ENCODE data around the gene SPOCD1.

Gene SPOCD1

GRCh38 chr1:31843506-31843905, 27.7 kb upstream of the SPOCD1 start:
- no peaks in the 10 kb centered on the region for H4K20me1 ChIP-seq (ENCODE audit: insufficient read depth, low read length, poor library complexity, severe bottlenecking)
- H3K9me2 ChIP-seq (replicated peaks; ENCODE audit: low read depth, low read length) = no peaks in the 10 kb centered on the region
- no peak overlapping the region for H3K4me2 ChIP-seq (ENCODE audit: low read depth, low read length, poor library complexity, severe bottlenecking)
- no peaks in the 10 kb centered on the region for H3K79me2 ChIP-seq (ENCODE audit: insufficient read depth, low read length)
- no peaks in the 10 kb centered on the region for H3K27me3 ChIP-seq (ENCODE audit: insufficient read depth, low read length, poor library complexity, severe bottlenecking)
- TF ChIP-seq EZH2phosphoT487 (IDR thresholded peaks at IDR 0.05; ENCODE audit: borderline replicate concordance) (no peak), CTCF (conservative IDR thresholded peaks at IDR 0.05; ENCODE audit: low read length) (no peak)
- no peak overlapping the region for H3K9ac ChIP-seq (ENCODE audit: low read depth, low read length, poor library complexity, severe bottlenecking)
- no peak overlapping the region for H2AFZ ChIP-seq (ENCODE audit: low read length)
- H3K36me3 ChIP-seq (ENCODE audit: insufficient read depth, low read length) = no peaks in the 10 kb centered on the region
- H3K4me1 ChIP-seq (ENCODE audit: insufficient read depth, low read length, poor library complexity, severe bottlenecking) = peaks cover 3% of the 10 kb centered on the region
- no peak overlapping the region for H3K4me3 ChIP-seq (ENCODE audit: low read length, poor library complexity, severe bottlenecking)
- H3F3A ChIP-seq (ENCODE audit: low read depth) = no peaks in the 10 kb centered on the region
- no peaks in the 10 kb centered on the region for H3K9me3 ChIP-seq (ENCODE audit: insufficient read depth, low read depth, low read length)

- Histone ChIP-seq H3K4me3 (ENCODE audit: low read length, poor library complexity, severe bottlenecking) (no peak overlapping the region), H3F3A (ENCODE audit: low read depth) (no peaks in the 10 kb centered on the region), H3K4me1 (ENCODE audit: insufficient read depth, low read length, poor library complexity, severe bottlenecking) (no peaks in the 10 kb centered on the region), H2AFZ (ENCODE audit: low read length) (no peak overlapping the region), H3K79me2 (ENCODE audit: insufficient read depth, low read length) (no peaks in the 10 kb centered on the region), H3K36me3 (ENCODE audit: insufficient read depth, low read length) (no peaks in the 10 kb centered on the region), H4K20me1 (ENCODE audit: insufficient read depth, low read length, poor library complexity, severe bottlenecking) (no peaks in the 10 kb centered on the region), H3K9me3 (ENCODE audit: insufficient read depth, low read depth, low read length) (no peaks in the 10 kb centered on the region), H3K4me2 (ENCODE audit: low read depth, low read length, poor library complexity, severe bottlenecking) (no peak overlapping the region), H3K9me2 (replicated peaks; ENCODE audit: low read depth, low read length) (no peaks in the 10 kb centered on the region), H3K9ac (ENCODE audit: low read depth, low read length, poor library complexity, severe bottlenecking) (no peak overlapping the region), H3K27me3 (ENCODE audit: insufficient read depth, low read length, poor library complexity, severe bottlenecking) (no peaks in the 10 kb centered on the region)
- TF ChIP-seq CTCF (conservative IDR thresholded peaks at IDR 0.05; ENCODE audit: low read length) (no peak), EZH2phosphoT487 (IDR thresholded peaks at IDR 0.05; ENCODE audit: borderline replicate concordance) (no peak)
Observed at GRCh38 chr1:31839662-31840343, 24.0 kb upstream of the SPOCD1 start.

- no peak for TF ChIP-seq CTCF (conservative IDR thresholded peaks at IDR 0.05; ENCODE audit: low read length)
- no peak for TF ChIP-seq EZH2phosphoT487 (IDR thresholded peaks at IDR 0.05; ENCODE audit: borderline replicate concordance)
Observed at GRCh38 chr1:31837451-31838158, 21.8 kb upstream of the SPOCD1 start.

More at GRCh38 chr1:31837451-31838158, 21.8 kb upstream of the SPOCD1 start:
- Histone ChIP-seq H2AFZ (ENCODE audit: low read length) (no peak overlapping the region), H3K27me3 (ENCODE audit: insufficient read depth, low read length, poor library complexity, severe bottlenecking) (no peaks in the 10 kb centered on the region), H3K36me3 (ENCODE audit: insufficient read depth, low read length) (no peaks in the 10 kb centered on the region), H3K79me2 (ENCODE audit: insufficient read depth, low read length) (no peaks in the 10 kb centered on the region), H3F3A (ENCODE audit: low read depth) (no peaks in the 10 kb centered on the region), H3K9ac (ENCODE audit: low read depth, low read length, poor library complexity, severe bottlenecking) (no peak overlapping the region), H3K4me2 (ENCODE audit: low read depth, low read length, poor library complexity, severe bottlenecking) (no peak overlapping the region), H4K20me1 (ENCODE audit: insufficient read depth, low read length, poor library complexity, severe bottlenecking) (no peaks in the 10 kb centered on the region), H3K4me3 (ENCODE audit: low read length, poor library complexity, severe bottlenecking) (no peak overlapping the region), H3K4me1 (ENCODE audit: insufficient read depth, low read length, poor library complexity, severe bottlenecking) (no peaks in the 10 kb centered on the region), H3K9me3 (ENCODE audit: insufficient read depth, low read depth, low read length) (no peaks in the 10 kb centered on the region), H3K9me2 (replicated peaks; ENCODE audit: low read depth, low read length) (no peaks in the 10 kb centered on the region)
